DMS 273 treated with DMSO at 0.1 percent for 48 hours (cell line): Measurements from ENCODE around the gene MCM9.
"Not testable (repeated sequence)": the region's sequence is repeated elsewhere in the genome, so short reads cannot be mapped to it uniquely, and the experiment has no call there.

Experiments used
- DNase-seq: peaks from one replicate; lab custom pipeline; 2025; lab: John Stamatoyannopoulos, UW

The MCM9 gene

GRCh38 chr6:118893064-118893806, 41.7 kb downstream of the MCM9 start:
- DNase-seq = peak; percentile 58

DNA sequence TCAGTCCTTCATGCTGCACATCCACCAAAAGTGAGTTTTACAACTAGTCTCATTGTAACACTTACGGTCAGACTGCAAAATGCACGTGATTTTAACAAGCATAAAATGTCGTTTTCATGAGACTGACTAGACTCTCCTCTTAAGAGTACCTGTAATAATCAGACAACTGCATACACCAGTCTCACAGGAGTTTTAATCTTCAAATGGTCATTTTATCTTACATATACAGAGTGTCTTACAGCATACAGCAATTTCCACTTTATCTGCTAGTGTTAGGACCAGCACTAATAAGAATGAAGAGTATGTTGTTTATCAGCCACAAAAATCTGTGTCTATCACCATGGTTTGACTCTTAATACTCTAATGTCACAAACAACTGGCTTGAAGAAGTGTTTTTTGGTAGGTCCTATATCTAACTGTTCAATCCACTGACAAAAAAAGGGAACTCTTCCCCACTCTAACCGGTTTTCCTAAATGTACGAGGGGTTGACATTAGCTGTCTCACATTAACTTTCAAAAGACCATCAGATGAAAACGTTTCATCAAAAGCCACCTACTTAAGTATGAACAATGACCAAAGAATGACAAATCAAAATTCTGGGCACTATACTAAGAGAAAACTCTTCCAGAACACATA, 42.5 kb downstream of the MCM9 start:
- no peak for DNase-seq

- no peak for DNase-seq
Measured at GRCh38 chr6:118890997-118891790, 43.8 kb downstream of the MCM9 start.

GRCh38 chr6:118889163-118889562, 45.8 kb downstream of the MCM9 start:
- DNase-seq = no peak

DNA sequence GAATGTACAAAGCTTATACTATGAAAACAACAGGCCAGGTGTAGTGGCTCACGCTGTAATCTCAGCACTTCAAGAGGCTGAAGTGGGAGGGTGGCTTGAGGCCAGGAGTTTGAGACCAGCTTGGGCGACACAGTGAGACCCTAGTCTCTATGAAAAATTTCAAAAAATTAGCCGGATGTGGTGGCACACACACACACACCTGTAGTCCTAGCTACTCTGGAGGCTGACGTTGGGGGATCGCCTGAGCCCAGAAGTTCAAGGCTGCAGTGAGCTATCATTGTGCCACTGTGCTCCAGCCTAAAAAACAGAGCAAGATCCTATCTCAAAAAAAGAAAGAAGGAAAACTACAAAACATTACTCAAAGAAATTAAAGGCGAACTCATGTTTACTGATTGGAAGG, 48.3 kb downstream of the MCM9 start:
- no peak for DNase-seq

GRCh38 chr6:118882314-118882905, 52.5 kb downstream of the MCM9 start:
- no peak for DNase-seq

DNA sequence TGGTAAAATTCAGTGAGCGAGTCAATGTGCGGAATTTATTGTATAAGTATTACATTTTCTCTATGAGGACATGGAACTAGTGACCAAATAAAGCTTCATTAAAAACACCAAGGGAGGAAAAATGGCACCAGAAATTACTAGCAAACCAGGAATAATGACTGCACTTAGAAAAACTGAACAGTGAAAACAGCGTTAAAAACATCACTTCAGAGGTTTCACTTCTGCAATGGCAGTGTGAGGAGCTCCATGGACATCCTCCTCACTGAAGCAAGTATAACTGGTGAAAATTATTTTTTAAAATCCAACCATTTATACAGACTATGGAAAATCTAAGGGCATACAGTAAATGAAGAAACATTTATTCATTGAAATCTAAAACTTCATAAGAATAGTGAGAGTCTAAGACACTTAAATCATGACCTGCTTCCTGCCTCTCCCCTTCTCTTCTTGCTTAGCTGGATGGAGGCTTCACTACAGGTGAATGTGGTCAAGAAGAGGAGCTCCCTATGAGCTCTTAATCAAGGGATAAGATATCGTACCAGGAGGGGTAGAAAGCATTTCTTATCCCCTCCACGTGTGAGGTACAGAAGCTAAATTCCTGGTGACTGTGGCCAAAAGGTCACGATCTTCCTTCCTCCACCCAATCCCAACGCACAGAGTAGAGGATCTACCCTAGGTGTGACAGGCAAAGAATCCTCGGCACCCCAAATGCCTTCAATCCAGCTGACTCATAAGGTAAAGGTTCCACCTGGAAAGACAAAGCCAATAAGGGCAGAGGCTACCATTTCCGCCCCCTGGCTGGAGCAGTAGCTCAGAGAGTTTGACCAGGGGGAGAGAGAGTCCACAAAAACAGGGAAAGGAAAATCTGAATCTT, 53.3 kb downstream of the MCM9 start:
- DNase-seq = no peak

- no peak for DNase-seq
Measured at GRCh38 chr6:118877806-118878205, 57.2 kb downstream of the MCM9 start.

DNA sequence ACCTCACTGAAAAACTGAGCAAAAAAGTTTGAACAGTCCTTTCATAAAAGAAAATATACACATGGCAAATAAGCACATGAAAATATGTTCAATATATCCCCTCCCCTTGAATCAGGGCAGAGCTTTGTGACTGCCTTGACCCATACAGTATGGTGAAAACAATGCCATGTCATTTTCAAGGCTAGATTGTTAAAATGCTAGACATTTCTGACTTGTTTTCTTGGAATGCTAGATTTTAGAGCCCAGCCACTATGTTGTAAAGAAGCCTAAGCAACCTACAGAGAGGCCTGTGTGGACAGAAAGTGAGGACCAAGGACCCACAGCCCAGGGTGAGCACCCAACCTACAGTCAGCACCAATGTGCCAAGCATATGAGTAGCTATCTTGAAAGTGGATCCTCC, 58.1 kb downstream of the MCM9 start:
- DNase-seq = no peak

GRCh38 chr6:118876198-118876597, 58.8 kb downstream of the MCM9 start:
- DNase-seq = no peak

GRCh38 chr6:118875672-118876071, 59.3 kb downstream of the MCM9 start:
- DNase-seq = no peak

DNA sequence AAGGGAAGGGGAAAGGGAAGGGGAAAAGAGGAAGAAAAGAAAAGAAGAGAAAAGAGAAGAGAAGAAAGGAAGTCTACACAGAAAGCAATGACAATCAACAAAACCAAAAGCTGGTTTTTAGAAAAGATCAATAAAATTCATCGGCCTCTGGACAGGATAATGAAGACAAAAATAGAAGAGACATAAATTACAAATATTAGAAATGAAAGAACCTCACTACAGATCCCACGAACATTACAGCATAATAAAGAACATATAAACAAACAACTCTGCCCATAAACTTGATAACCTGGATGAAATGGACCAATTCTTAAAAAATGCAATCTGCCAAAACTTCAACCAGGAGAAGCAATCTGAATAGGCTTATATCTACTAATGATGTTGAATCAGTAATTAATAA, 61.7 kb downstream of the MCM9 start:
- no peak for DNase-seq

DNA sequence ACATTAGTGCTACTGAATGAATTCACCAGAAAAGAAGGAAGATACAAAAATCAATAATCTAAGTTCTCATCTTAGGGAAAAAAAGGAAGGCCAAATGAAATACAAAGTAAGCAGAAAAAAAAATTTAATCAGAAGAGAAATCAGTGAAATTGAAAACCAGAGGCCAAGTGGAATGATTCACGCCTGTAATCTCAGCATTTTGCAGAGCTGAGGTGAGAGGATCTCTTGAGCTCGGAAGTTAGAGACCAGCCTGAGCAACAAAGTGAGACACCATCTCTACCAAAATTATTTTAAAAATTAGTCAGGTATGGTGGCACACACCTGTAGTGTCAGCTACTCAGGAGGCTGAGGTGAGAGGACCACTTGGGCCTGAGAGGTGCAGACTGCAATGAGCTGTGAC, 62.2 kb downstream of the MCM9 start:
- DNase-seq = no peak

- no peak for DNase-seq
Measured at GRCh38 chr6:118872318-118872717, 62.6 kb downstream of the MCM9 start.

GRCh38 chr6:118871331-118871730, 63.6 kb downstream of the MCM9 start:
- DNase-seq = no peak

DNA sequence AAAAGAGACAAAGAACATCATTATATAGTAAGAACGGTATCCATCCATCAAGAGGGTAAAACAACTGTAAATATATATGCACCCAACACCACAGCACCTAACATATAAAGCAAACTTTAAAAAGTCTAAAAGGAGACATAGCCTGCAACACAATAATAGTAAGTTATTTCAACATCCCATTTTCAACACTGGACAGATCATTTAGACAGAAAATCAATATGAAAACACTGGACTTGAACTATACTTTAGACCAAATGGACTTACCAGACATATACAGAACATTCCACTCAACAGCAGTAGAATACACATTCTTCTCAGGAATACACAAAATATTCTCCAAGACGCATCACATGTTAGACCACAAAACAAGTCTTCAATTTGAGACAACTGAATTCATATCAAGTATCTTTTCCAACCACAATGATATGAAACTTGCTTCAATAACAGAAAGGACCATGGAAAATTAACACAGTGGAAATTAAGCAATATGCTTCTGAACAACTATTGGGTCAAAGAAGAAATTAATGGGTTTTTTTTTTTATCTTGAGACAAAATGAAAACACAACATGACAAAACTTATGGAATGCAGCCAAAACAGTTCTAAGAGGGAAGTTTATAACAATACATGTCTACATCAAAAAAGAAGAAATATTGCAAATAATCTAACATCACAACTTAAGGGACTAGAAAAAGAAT, 64.9 kb downstream of the MCM9 start:
- no peak for DNase-seq

GRCh38 chr6:118869350-118869749, 65.6 kb downstream of the MCM9 start:
- DNase-seq = no peak

DNA sequence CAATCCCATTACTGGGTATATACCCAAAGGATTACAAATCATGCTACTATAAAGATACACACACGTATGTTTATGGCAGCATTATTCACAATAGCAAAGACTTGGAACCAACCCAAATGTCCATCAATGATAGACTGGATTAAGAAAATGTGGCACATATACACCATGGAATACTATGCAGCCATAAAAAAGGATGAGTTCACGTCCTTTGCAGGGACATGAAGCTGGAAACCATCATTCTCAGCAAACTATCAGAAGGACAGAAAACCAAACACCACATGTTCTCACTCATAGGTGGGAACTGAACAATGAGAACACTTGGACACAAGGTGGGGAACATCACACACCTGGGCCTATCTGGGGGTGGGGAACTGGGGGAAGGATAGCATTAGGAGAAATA, 66.1 kb downstream of the MCM9 start:
- not testable (repeated sequence) for DNase-seq

DNA sequence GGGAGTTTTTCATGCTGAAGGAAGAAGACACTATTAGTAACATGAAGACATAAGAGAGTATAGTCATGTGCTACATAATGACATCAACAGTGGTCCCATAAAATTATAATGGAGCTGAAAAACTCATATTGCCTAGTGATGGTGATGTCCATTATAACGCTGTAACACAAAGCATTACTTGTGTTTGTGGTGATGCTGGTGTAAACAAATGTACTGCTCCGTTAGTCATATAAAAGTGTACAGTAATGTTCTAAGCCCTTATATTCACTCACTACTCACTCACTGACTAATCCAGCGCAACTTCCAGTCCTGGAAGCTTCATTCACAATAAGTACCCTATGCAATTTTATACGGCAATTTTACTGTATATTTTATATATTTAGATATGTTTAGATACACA, 67.8 kb downstream of the MCM9 start:
- DNase-seq = no peak

DNA sequence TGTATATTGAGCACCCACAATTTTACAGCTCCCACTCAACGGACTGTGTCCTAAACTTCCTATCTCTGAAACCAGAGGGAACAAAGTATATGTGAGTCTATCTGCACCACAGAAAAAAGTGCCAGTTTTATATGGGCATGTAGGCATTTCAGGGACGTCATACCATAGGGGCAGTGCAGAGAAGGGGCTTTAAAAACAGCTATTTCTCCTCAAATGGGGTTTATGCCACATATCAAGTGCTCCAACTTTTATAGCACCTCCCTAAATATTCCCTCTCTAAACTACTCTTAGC, 69.9 kb downstream of the MCM9 start:
- DNase-seq = no peak

DNA sequence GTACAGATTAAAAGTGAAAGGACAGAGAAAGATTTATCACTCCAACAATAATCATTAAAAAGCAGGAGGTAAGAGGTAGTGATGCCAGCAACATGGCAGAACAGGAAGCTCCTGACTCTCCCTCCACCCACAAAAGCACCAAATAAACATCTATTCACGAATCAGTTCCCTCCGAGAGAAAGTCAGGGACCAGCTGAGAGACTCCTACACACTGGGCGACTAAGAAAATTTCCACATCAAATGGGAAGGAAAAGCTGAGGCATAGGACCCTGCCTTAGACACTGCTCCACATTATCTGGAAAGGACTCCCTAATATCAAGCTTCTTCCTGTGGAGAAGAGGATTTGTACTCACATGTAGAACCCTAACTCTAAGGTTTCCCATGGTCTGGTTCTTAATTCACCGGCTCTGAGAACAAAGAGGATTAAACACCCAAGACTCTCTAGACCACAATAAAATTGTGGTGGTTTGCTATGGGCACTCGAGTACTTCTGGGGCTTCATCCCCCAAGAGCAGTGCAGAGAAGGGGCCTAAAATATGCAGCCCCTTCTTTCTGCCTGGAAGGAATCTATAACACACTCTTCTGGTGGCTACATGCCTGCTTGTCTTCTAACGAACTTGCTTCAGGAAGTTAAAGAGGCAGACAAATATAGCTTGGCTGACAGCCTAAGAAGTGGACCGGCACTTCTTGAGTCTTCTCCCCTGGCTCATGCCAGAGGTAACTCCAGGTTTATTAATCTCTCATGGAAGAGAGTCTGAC, 70.4 kb downstream of the MCM9 start:
- DNase-seq = no peak
